Cerebellar nuclear complex (tissue), 1 donor: Measurements from ENCODE around the gene SS18.

Experiments used
- DNase-seq, 2 experiments: peaks; one replicate each; lab custom pipeline; 2025; lab: John Stamatoyannopoulos, UW

SS18 gene

GRCh38 chr18:26002375-26002910, 88.0 kb downstream of the SS18 start:
- no peak for DNase-seq

- DNase-seq, result no peak
Measured at GRCh38 chr18:25998461-25998860, 92.0 kb downstream of the SS18 start.

- DNase-seq, result no peak
Measured at GRCh38 chr18:25992566-25992965, 97.8 kb downstream of the SS18 start.

- no peak for DNase-seq
Measured at GRCh38 chr18:25990473-25990872, 99.9 kb downstream of the SS18 start.

GRCh38 chr18:25985707-25986394, 104.6 kb downstream of the SS18 start:
- no peak for DNase-seq

GRCh38 chr18:25983730-25984129, 106.7 kb downstream of the SS18 start:
- no peak for DNase-seq

- no peak for DNase-seq
Measured at GRCh38 chr18:25982961-25983360, 107.5 kb downstream of the SS18 start.

- no peak for DNase-seq
Measured at GRCh38 chr18:25982153-25982552, 108.3 kb downstream of the SS18 start.

- DNase-seq, result no peak
Measured at GRCh38 chr18:25979369-25980040, 110.9 kb downstream of the SS18 start.

- no peak for DNase-seq
Measured at GRCh38 chr18:25976554-25976953, 113.9 kb downstream of the SS18 start.

- no peak for DNase-seq
Measured at GRCh38 chr18:25974630-25975077, 115.8 kb downstream of the SS18 start.
